Heart left ventricle (tissue), 16 donors: ENCODE data around the gene F2R. TPM values are rescaled to one million over a fixed set of nuclear protein-coding genes. Genes with fewer than 3 reads are reported as not detected.

ENCODE experiments used
- ATAC-seq, 4 donors: fragments of 200-7000 bp; cut with Tn5 transposase; one replicate each; pipeline ENCODE4 v1.9.1; 2020 to 2022; ENCODE audit warnings: moderate library complexity in 4 of 4, mild to moderate bottlenecking in 3 of 4, moderate number of reproducible peaks in 1 of 4
- DNase-seq, 5 donors: peaks; one replicate each; pipeline ENCODE4 v3.0.0-alpha.2; 2020
- H3K27ac ChIP-seq, 12 donors: fragments of 200-600 bp; sonication (generic) in 4 of 12; one replicate each; pipeline versions ENCODE4 v1.5.0 to v1.8.0; 2016 to 2022; ENCODE audit warnings: mild to moderate bottlenecking in 2 of 12
- H3K27me3 ChIP-seq, 9 donors: fragments of 200-600 bp; sonication (generic) in 2 of 9; one replicate each; pipeline versions ENCODE4 v1.5.1 to v1.8.0; 2016 to 2022; ENCODE audit warnings: mild to moderate bottlenecking in 3 of 9
- H3K36me3 ChIP-seq, 9 donors: fragments of 200-600 bp; sonication (generic) in 2 of 9; one replicate each; pipeline versions ENCODE4 v1.5.0 to v1.8.0; 2018 to 2022; ENCODE audit warnings: mild to moderate bottlenecking in 2 of 9
- H3K4me1 ChIP-seq, 12 donors: fragments of 200-600 bp; sonication (generic) in 4 of 12; one replicate each; pipeline versions ENCODE4 v1.5.0 to v1.8.0; 2016 to 2022; ENCODE audit warnings: mild to moderate bottlenecking in 3 of 12
- H3K4me3 ChIP-seq, 12 donors: fragments of 200-600 bp; sonication (generic) in 4 of 12; one replicate each; pipeline versions ENCODE4 v1.5.0 to v1.8.0; 2017 to 2022; ENCODE audit warnings: mild to moderate bottlenecking in 9 of 12, moderate library complexity in 4 of 12
- H3K9me3 ChIP-seq, 12 donors: fragments of 200-600 bp; sonication (generic) in 4 of 12; one replicate each; pipeline versions ENCODE4 v1.5.0 to v1.8.0; 2016 to 2022; ENCODE audit warnings: mild to moderate bottlenecking in 1 of 12
- CTCF ChIP-seq, 12 donors: fragments of 200-600 bp; sonication (generic) in 4 of 12; IDR thresholded peaks; one replicate each; pipeline versions ENCODE4 v1.5.0 to v1.8.0; 2018 to 2022; ENCODE audit warnings: antibody characterized with exemption in 12 of 12, mild to moderate bottlenecking in 5 of 12
- POLR2A ChIP-seq, 2 donors: fragments of 450-650 bp; IDR thresholded peaks; one replicate each; pipeline ENCODE4 v1.6.1; 2017; ENCODE audit warnings: antibody characterized with exemption in 2 of 2, mild to moderate bottlenecking in 2 of 2, moderate library complexity in 2 of 2
- WGBS, 4 donors: extraction: QIAGEN DNeasy Blood & Tissue Kit in 2 of 4; methylation state at CpG; one replicate each; pipeline versions ENCODE4 v1.1.5 to v1.1.7; 2013 to 2018; 5-methylcytosine and 5-hydroxymethylcytosine counted together
- intact Hi-C, 10 donors: fragments of 100-400 bp; cut with DNase I; formaldehyde crosslinking; loops; one replicate each; pipeline versions ENCODE4 v1.11.1 to v1.14.2; 2022
- polyA plus RNA-seq, 2 donors: library from polyadenylated mRNA; stranded (reverse); fragments of 200-250 nt; gene quantifications; one replicate each; pipeline ENCODE4 v1.2.3, GENCODE V29; 2013
- total RNA-seq, 9 donors: library from RNA; depleted of rRNA in 2 of 9; stranded (reverse); fragments of >200 nt in 2 of 9; fragmentation: NEBNext Ultra II Directional in 3 of 9; extraction: Animal tissue kit (Norgen Biotek cat#: 25700) in 3 of 9; gene quantifications; one replicate each; pipeline versions ENCODE4 v1.1.0 to v1.2.4, GENCODE V29; 2016 to 2023
- donor health status: ischemic (EF 13 %, LVEDD 7.1; RV severe dilation, severe dysfunction).
- donor health status: healthy with polysubstance abuse.
- donor health status: DM: no; HTN: yes; CAD: no.
- donor health status: DM: no; HTN: no; CAD: no.
- donor health status: ischemic (EF 25% LVEDD 6.9; RV normal size, moderate dysfunction).
- donor health status: ischemic (EF 25% LVEDD 5.7; RV mildly dilated, moderate dysfunction).
- donor health status: healthy.
- donor health status: DM: yes; HTN: yes; CAD: no.
- donor health status: ischemic (EF 35%, LVEDD 5.7; RV mildly dilated, moderate dysfunction).
- donor health status: nonischemic (EF 11% LVEDD 7.7; RV severe dilation, severe dysfunction).
- donor health status: DM: yes; HTN: yes; CAD: no.
- donor health status: PGD.
- donor health status: ischemic (EF 29% LVEDD 5.4; RV normal size, mild dysfunction).
- donor health status: nonischemic (EF 23%, LVEDD 6.1; RV moderate dilation, normal function).

F2R gene
- total and polyA plus RNA-seq, 11 donors = 2.5 to 28.2 (median 13.6) TPM

- ATAC-seq (peak in 3 of 4 donors; percentile 54 to 78 (median 71)), DNase-seq (peak in 1 of 5 donors; percentile 23)
- 47 to 59% (median 55%) methylated on average over 2 of the region's 2 CpGs for WGBS, 4 donors
- Histone ChIP-seq H3K9me3 (no peaks in the 10 kb centered on the region), H3K27ac (peak overlapping the region in 8 of 12 donors; percentile 20 to 61 (median 50)), H3K27me3 (no peaks in the 10 kb centered on the region), H3K4me1 (peaks cover 0 to 43% (median 9%) of the 10 kb centered on the region in 12 donors), H3K4me3 (no peak overlapping the region), H3K36me3 (peaks cover 0 to 23% (median 0%) of the 10 kb centered on the region in 9 donors)
- intact Hi-C loops = loop anchor here in 1 of 10 donors (5.0 kb wide), 1 partner anchor 35 kb away; the partner anchor contains the start of gene F2R
- no peak for TF ChIP-seq POLR2A (IDR thresholded peaks at IDR 0.05)
- TF ChIP-seq CTCF (IDR thresholded peaks at IDR 0.05) = no peak
These were observed 33.5 kb upstream of the F2R start for GRCh38 chr5:76682387-76682786.

- ATAC-seq (no peak), DNase-seq (no peak)
- intact Hi-C loops = loop anchor here in 1 of 10 donors (5.0 kb wide), 1 partner anchor 33 kb away; the partner anchor contains the start of gene F2R
- peak overlapping the region in 4 of 12 donors; percentile 5 to 37 (median 20) for H3K27ac ChIP-seq
- 66 to 69% (median 68%) methylated on average over 9 of the region's 9 CpGs for WGBS, 4 donors
- H3K9me3 ChIP-seq = no peaks in the 10 kb centered on the region
- H3K4me3 ChIP-seq = no peak overlapping the region
- no peaks in the 10 kb centered on the region for H3K27me3 ChIP-seq
- TF ChIP-seq CTCF (IDR thresholded peaks at IDR 0.05) (no peak), POLR2A (IDR thresholded peaks at IDR 0.05) (no peak)
- H3K4me1 ChIP-seq = peaks cover 0 to 33% (median 2%) of the 10 kb centered on the region in 12 donors
- H3K36me3 ChIP-seq = peaks cover 0 to 16% (median 0%) of the 10 kb centered on the region in 9 donors
These were observed 31.9 kb upstream of the F2R start for GRCh38 chr5:76683816-76684731.

GRCh38 chr5:76684756-76685519, 31.0 kb upstream of the F2R start:
- DNase-seq = no peak
- WGBS, 4 donors = 60 to 74% (median 68%) methylated on average over 5 of the region's 5 CpGs
- no peak for TF ChIP-seq CTCF (IDR thresholded peaks at IDR 0.05)
- TF ChIP-seq POLR2A (IDR thresholded peaks at IDR 0.05) = no peak
- intact Hi-C loops = loop anchor here in 1 of 10 donors (5.0 kb wide), 1 partner anchor 32 kb away; the partner anchor contains the start of gene F2R
- no peak overlapping the region for H3K4me3 ChIP-seq
- peak overlapping the region in 5 of 12 donors; percentile 5 to 39 (median 23) for H3K27ac ChIP-seq
- peak in 3 of 4 donors; percentile 49 to 62 (median 56) for ATAC-seq
- no peaks in the 10 kb centered on the region for H3K27me3 ChIP-seq
- H3K36me3 ChIP-seq = peaks cover 0 to 16% (median 0%) of the 10 kb centered on the region in 9 donors
- no peaks in the 10 kb centered on the region for H3K9me3 ChIP-seq
- H3K4me1 ChIP-seq = peaks cover 0 to 41% (median 4%) of the 10 kb centered on the region in 12 donors
